Erythroblast (primary cell): ENCODE measurements around the gene ZC3H7A.

ENCODE experiments used
- GATA1 ChIP-seq: IDR thresholded peaks from 2 replicates; pipeline ENCODE4 v1.6.1; 2011; ENCODE audit warnings: low read depth, mild to moderate bottlenecking, control low read depth, low read length, moderate library complexity
- POLR2A ChIP-seq: IDR thresholded peaks from 2 replicates; pipeline ENCODE4 v1.6.1; 2011; ENCODE audit warnings: mild to moderate bottlenecking, low read length

- TF ChIP-seq POLR2A, result no peak
- TF ChIP-seq GATA1, result no peak
Measured at GRCh38 chr16:11719762-11720161, 77.3 kb downstream of the ZC3H7A start.
